ENCODE data around the gene PML.

GRCh38 chr15:74042603-74043424 lies 48.3 kb downstream of the PML start:
- TF ChIP-seq EZH2 (IDR thresholded peaks at IDR 0.05; ENCODE audit: borderline replicate concordance, low read length) (no peak), CTCF (IDR thresholded peaks at IDR 0.05; ENCODE audit: low read length) (no peak)

Measured in OCI-LY1 (cell line).